K562 (cell line): ENCODE measurements around the gene UGP2. TPM values are rescaled to one million over a fixed set of nuclear protein-coding genes. Genes with fewer than 3 reads are reported as not detected.

Source experiments
- ATAC-seq: fragments of 200-7000 bp; cut with Tn5 transposase; 3 replicates; pipeline ENCODE4 v1.9.1; 2020; ENCODE audit warnings: moderate library complexity
- BruUV-seq: library from RNA; stranded (reverse); fragments of 400-500 nt; replicated peaks from 2 replicates; lab custom pipeline; 2021; lab: Mats Ljungman, UMichigan
- CTCF ChIA-PET: fragments of 300-600 bp; formaldehyde crosslinking; extraction: SDS; loops from one replicate; lab custom pipeline; 2021; ENCODE audit warnings: low intra/inter-chr PET ratio; lab: Yijun Ruan, JAX
- POLR2A ChIA-PET: fragments of 300-600, 350-650 bp; sonication (Branson Sonifier 250); formaldehyde crosslinking; extraction: SDS; loops from one replicate; lab custom pipeline; 2021; ENCODE audit warnings: antibody characterized with exemption, inconsistent platforms; lab: Yijun Ruan, JAX
- DNase-seq, 4 experiments: peaks; one replicate each; pipeline versions ENCODE4 v3.0.0 to v3.0.0-alpha.2; 2011 to 2018; ENCODE audit warnings: low spot score in 3 of 4, mixed read lengths in 3 of 4; ENCODE audit errors: extremely low read depth in 1 of 4
- FAIRE-seq: peaks from 2 replicates; lab custom pipeline; 2011; peaks lifted over from hg19 to GRCh38; lab: Jason Lieb, UNC
- H2AFZ ChIP-seq: 2 replicates; pipeline ENCODE4 v1.6.0; 2011; ENCODE audit warnings: low read depth, low read length, control low read depth, inconsistent platforms
- H3K27ac ChIP-seq: fragments of 200-600 bp; 3 replicates; pipeline ENCODE4 v1.8.0; 2011; ENCODE audit warnings: low read depth, mild to moderate bottlenecking, control low read depth, inconsistent platforms, low read length, moderate library complexity, mixed read lengths; ENCODE audit errors: extremely low read depth
- H3K27me3 ChIP-seq, 2 experiments: fragments of 300-600 bp in 1 of 2; 2 replicates in 1 of 2; 3 replicates in 1 of 2; pipeline versions ENCODE4 v1.6.0 to v1.8.0; 2011; ENCODE audit warnings: inconsistent platforms in 2 of 2, low read length in 2 of 2, mild to moderate bottlenecking in 1 of 2, mixed read lengths in 1 of 2, moderate library complexity in 1 of 2; ENCODE audit not compliant: control insufficient read depth in 2 of 2, insufficient read depth in 2 of 2
- H3K36me3 ChIP-seq: fragments of 300-600 bp; 3 replicates; pipeline ENCODE4 v1.8.0; 2011; ENCODE audit warnings: mild to moderate bottlenecking, low read length, inconsistent platforms; ENCODE audit not compliant: control insufficient read depth, insufficient read depth
- H3K4me1 ChIP-seq, 2 experiments: fragments of 200-600 bp in 1 of 2; replicated peaks in 1 of 2; 2 replicates in 1 of 2; 3 replicates in 1 of 2; pipeline versions ENCODE4 v1.5.1 to v1.8.0; 2011; ENCODE audit warnings: inconsistent platforms in 2 of 2, low read length in 2 of 2, mild to moderate bottlenecking in 1 of 2, mixed read lengths in 1 of 2, moderate library complexity in 1 of 2; ENCODE audit not compliant: control insufficient read depth in 2 of 2, insufficient read depth in 2 of 2
- H3K4me2 ChIP-seq: 2 replicates; pipeline ENCODE4 v1.6.1; 2011; ENCODE audit warnings: low read length, control low read depth, inconsistent platforms, mixed read lengths; ENCODE audit not compliant: insufficient read depth
- H3K4me3 ChIP-seq: fragments of 200-600 bp; sonication (generic), shearing (Covaris generic); 2 replicates; pipeline ENCODE4 v1.5.1; 2016; ENCODE audit warnings: control low read depth, inconsistent platforms
- H3K79me2 ChIP-seq: fragments of 200-600 bp; 3 replicates; pipeline ENCODE4 v1.8.0; 2011; ENCODE audit warnings: low read length, inconsistent platforms; ENCODE audit not compliant: control insufficient read depth, insufficient read depth
- H3K9ac ChIP-seq, 2 experiments: 2 replicates each; pipeline versions ENCODE4 v1.6.0 to v1.6.1; 2011; ENCODE audit warnings: low read depth in 2 of 2, low read length in 2 of 2, control low read depth in 1 of 2, inconsistent platforms in 1 of 2, mild to moderate bottlenecking in 1 of 2, mixed read lengths in 1 of 2; ENCODE audit not compliant: insufficient read depth in 1 of 2
- H3K9me1 ChIP-seq: one replicate; pipeline ENCODE4 v1.6.0; 2011; ENCODE audit warnings: inconsistent platforms, mild to moderate bottlenecking, low read length, moderate library complexity; ENCODE audit not compliant: control insufficient read depth, insufficient read depth
- H3K9me3 ChIP-seq: replicated peaks from 2 replicates; pipeline ENCODE4 v1.5.1; 2011; ENCODE audit warnings: low read depth, low read length, inconsistent platforms; ENCODE audit not compliant: control insufficient read depth, insufficient read depth
- H4K20me1 ChIP-seq: replicated peaks from 2 replicates; pipeline ENCODE4 v1.6.1; 2011; ENCODE audit warnings: low read length, inconsistent platforms, mixed read lengths; ENCODE audit not compliant: control insufficient read depth, insufficient read depth
- CCNT2 ChIP-seq: IDR thresholded peaks from 2 replicates; pipeline ENCODE4 v1.6.1; 2011; ENCODE audit warnings: borderline replicate concordance, low read depth, mild to moderate bottlenecking, moderate library complexity, mixed read lengths, low read length; ENCODE audit not compliant: insufficient read length; ENCODE audit errors: extremely low read depth
- POLR3A ChIP-seq: IDR thresholded peaks from 2 replicates; pipeline ENCODE4 v1.6.1; 2011; ENCODE audit warnings: borderline replicate concordance, mild to moderate bottlenecking, moderate library complexity; ENCODE audit not compliant: insufficient read length, insufficient read depth; ENCODE audit errors: extremely low read depth
- RAD51 ChIP-seq: fragments of 450-650 bp; IDR thresholded peaks from 2 replicates; pipeline ENCODE4 v1.7.1; 2016; ENCODE audit warnings: low read depth, mild to moderate bottlenecking, borderline replicate concordance
- TEAD1 ChIP-seq, 2 experiments: fragments of 450-650 bp in 1 of 2; sonication (generic) in 1 of 2; formaldehyde crosslinking; IDR thresholded peaks; 2 replicates each; pipeline versions ENCODE4 v1.4.0 to v1.8.0; 2020 to 2022; ENCODE audit warnings: mild to moderate bottlenecking in 2 of 2, missing genetic modification reagents in 1 of 2
- XRCC4 ChIP-seq: IDR thresholded peaks from one replicate; pipeline ENCODE4 v1.6.1; 2011; ENCODE audit not compliant: insufficient read depth, insufficient read length; ENCODE audit errors: extremely low read depth
- ZC3H4 ChIP-seq: sonication (generic); formaldehyde crosslinking; IDR thresholded peaks from 2 replicates; pipeline ENCODE4 v1.9.0; 2021; ENCODE audit warnings: missing genetic modification reagents, borderline replicate concordance
- ZNF764 ChIP-seq: fragments of 250-450 bp; sonication (Bioruptor Pico); IDR thresholded peaks from 2 replicates; pipeline ENCODE4 v1.4.0; 2020; ENCODE audit warnings: low read depth, mild to moderate bottlenecking, moderate library complexity
- WGBS: fragments of 100-300 bp; shearing (Covaris generic); methylation state at CpG from one replicate; pipeline ENCODE4 v1.1.6; 2016; ENCODE audit warnings: low coverage, mixed read lengths; ENCODE audit not compliant: insufficient coverage; ENCODE audit errors: missing lambda C conversion rate; 5-methylcytosine and 5-hydroxymethylcytosine counted together
- in situ Hi-C: fragments of 300-500 bp; cut with MboI; formaldehyde crosslinking; loops from 4 replicates; pipeline ENCODE4 v1.15.0; 2018; ENCODE audit warnings: inconsistent platforms, mixed read lengths
- intact Hi-C: fragments of 100-400 bp; cut with micrococcal nuclease; formaldehyde crosslinking; loops from 2 replicates; pipeline ENCODE4 v1.14.2; 2022
- polyA plus RNA-seq, 8 experiments: library from polyadenylated mRNA; depleted of rRNA in 4 of 8; stranded (reverse) in 5 of 8; unstranded in 3 of 8; fragments of >200 nt; fragmentation: Nextera tagmentation in 2 of 8; fragmentation: Illumina TruSeq in 1 of 8; extraction: Ambion mirVana in 2 of 8; extraction: Trizol in 1 of 8; gene quantifications; 2 replicates each; pipeline versions ENCODE4 v1.2.1 to v1.2.3, GENCODE V29; 2011 to 2014; ENCODE audit warnings: inconsistent platforms in 1 of 8, missing spikeins in 1 of 8
- total RNA-seq, 7 experiments: library from RNA; depleted of rRNA in 6 of 7; stranded (reverse); fragments of >200 nt in 6 of 7; fragmentation: Illumina TruSeq in 2 of 7; extraction: Trizol in 2 of 7; gene quantifications; 2 replicates each; pipeline versions ENCODE4 v1.2.1 to v1.2.3, GENCODE V29; 2011 to 2021; ENCODE audit warnings: low replicate concordance in 1 of 7
- TF ChIP-seq, protein P1 (sequence below): sonication (generic); formaldehyde crosslinking; IDR thresholded peaks from 2 replicates; pipeline ENCODE4 v1.8.1; 2023; ENCODE audit warnings: mild to moderate bottlenecking, missing genetic modification reagents

UGP2 gene
- total and polyA plus RNA-seq, 9 of the 15 experiments (the other 6 are each of a cell fraction or from before 2014, with no cell fraction given) = 25.2 to 69.3 (median 58.9) TPM

DNA sequence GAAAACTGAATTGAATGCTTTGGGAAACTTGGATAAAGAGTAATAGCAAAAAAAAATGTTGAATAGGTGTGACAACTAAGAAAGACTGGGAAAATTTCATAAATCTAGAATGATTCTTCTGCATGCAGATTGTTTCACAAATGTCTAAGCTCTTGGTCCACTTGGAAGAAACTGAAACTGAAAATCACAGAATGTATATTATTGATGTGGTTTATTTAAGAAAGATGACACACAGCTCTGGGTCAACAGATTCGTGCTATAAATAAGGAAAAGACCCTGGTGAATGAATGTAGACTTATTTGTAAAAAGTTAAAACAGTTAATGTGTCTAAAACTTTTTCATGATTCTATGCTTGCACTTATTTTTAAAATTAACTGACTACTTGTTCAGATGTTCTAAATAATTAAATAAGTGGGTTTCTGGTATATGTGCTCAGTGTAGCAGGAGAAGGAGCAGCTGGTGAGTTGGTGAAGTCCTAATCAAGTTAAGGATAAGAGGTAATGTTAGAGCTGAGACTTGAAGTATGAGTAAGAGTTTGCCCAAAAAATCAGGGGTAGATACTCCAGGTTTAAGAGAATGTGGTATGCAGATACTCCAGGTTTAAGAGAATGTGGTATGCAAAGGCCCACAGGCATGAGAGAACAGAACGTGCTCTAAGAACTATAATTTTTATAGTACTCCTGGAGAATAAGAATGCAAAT lies 24.5 kb downstream of the UGP2 start:
- FAIRE-seq (no peak), DNase-seq (no peak), ATAC-seq (no peak)
- Histone ChIP-seq H3K79me2 (no peaks in the 10 kb centered on the region; the same call in 2 of the 3 replicates), H3K9me3 (no peaks in the 10 kb centered on the region), H3K9me1 (no peaks in the 10 kb centered on the region), H4K20me1 (no peaks in the 10 kb centered on the region), H3K4me3 (no peak overlapping the region), H3K27me3 (no peaks in the 10 kb centered on the region), H3K9ac (no peak overlapping the region), H3K27ac (no peak overlapping the region), H3K4me1 (no peaks in the 10 kb centered on the region), H3K4me2 (no peak overlapping the region), H3K36me3 (peaks cover 47% of the 10 kb centered on the region; the same call in 2 of the 3 replicates), H2AFZ (no peak overlapping the region)
- in situ Hi-C loops (no loop called here), intact Hi-C loops (no loop called here)
- CTCF ChIA-PET = no interaction called here
- TF ChIP-seq TEAD1 (CRISPR knock-in tag; IDR thresholded peaks at IDR 0.05) (no peak), XRCC4 (no peak), ZNF764 (CRISPR knock-in tag) (no peak), RAD51 (no peak), ZC3H4 (CRISPR knock-in tag) (no peak), POLR3A (no peak), CCNT2 (no peak)
- TF ChIP-seq, protein P1, sequence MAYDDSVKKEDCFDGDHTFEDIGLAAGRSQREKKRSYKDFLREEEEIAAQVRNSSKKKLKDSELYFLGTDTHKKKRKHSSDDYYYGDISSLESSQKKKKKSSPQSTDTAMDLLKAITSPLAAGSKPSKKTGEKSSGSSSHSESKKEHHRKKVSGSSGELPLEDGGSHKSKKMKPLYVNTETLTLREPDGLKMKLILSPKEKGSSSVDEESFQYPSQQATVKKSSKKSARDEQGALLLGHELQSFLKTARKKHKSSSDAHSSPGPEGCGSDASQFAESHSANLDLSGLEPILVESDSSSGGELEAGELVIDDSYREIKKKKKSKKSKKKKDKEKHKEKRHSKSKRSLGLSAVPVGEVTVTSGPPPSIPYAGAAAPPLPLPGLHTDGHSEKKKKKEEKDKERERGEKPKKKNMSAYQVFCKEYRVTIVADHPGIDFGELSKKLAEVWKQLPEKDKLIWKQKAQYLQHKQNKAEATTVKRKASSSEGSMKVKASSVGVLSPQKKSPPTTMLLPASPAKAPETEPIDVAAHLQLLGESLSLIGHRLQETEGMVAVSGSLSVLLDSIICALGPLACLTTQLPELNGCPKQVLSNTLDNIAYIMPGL (CRISPR knock-in tag) = no peak
- BruUV-seq = no TSS peak
- WGBS = 93% methylated on average over 2 of the region's 2 CpGs
- POLR2A ChIA-PET = interaction anchor here (1.3 kb wide), 1 partner anchor 9 kb away, joined by 3 read pairs; no protein-coding TSS in a partner anchor
